Gastrocnemius medialis (tissue), 4 donors: ENCODE results near the gene RABEP2. TPM values are rescaled to one million over a fixed set of nuclear protein-coding genes. Genes with fewer than 3 reads are reported as not detected.

Experiments
- ATAC-seq, 2 donors: fragments of 150-250 bp; one replicate each; pipeline ENCODE4 v1.9.1; 2016
- DNase-seq, 2 donors: peaks; one replicate each; pipeline ENCODE4 v3.0.0-alpha.2; 2019
- H3K27ac ChIP-seq, 4 donors: fragments of 200-600 bp; sonication (generic); 1 replicate in 1 of 4; 2 replicates in 3 of 4; pipeline ENCODE4 v1.5.1; 2016 to 2018; ENCODE audit warnings: mild to moderate bottlenecking in 2 of 4, moderate library complexity in 1 of 4
- H3K27me3 ChIP-seq, 3 donors: fragments of 200-600 bp; sonication (generic) in 2 of 3; 1 replicate in 1 of 3; 2 replicates in 2 of 3; pipeline versions ENCODE4 v1.5.1 to v1.6.0; 2016 to 2019; ENCODE audit warnings: mild to moderate bottlenecking in 1 of 3, moderate library complexity in 1 of 3
- H3K36me3 ChIP-seq, 2 donors: fragments of 200-600 bp; sonication (generic) in 1 of 2; one replicate each; pipeline ENCODE4 v1.5.1; 2017 to 2018
- H3K4me1 ChIP-seq, 2 donors: fragments of 200-600 bp; sonication (generic) in 1 of 2; one replicate each; pipeline ENCODE4 v1.5.1; 2016 to 2017; ENCODE audit warnings: mild to moderate bottlenecking in 2 of 2
- H3K4me3 ChIP-seq, 4 donors: fragments of 200-600 bp; sonication (generic) in 3 of 4; 1 replicate in 1 of 4; 2 replicates in 3 of 4; pipeline ENCODE4 v1.5.1; 2016 to 2019; ENCODE audit warnings: mild to moderate bottlenecking in 2 of 4
- H3K9me3 ChIP-seq, 3 donors: fragments of 200-600 bp; sonication (generic) in 2 of 3; 1 replicate in 1 of 3; 2 replicates in 2 of 3; pipeline ENCODE4 v1.5.1; 2016 to 2019
- CTCF ChIP-seq, 5 experiments: fragments of 450-650 bp in 3 of 5; fragments of 200-600 bp in 2 of 5; sonication (generic) in 2 of 5; IDR thresholded peaks in 4 of 5; conservative IDR thresholded peaks in 1 of 5; 1 replicate in 4 of 5; 2 replicates in 1 of 5; pipeline ENCODE4 v1.5.1; 2016 to 2019; ENCODE audit warnings: antibody characterized with exemption in 5 of 5, mild to moderate bottlenecking in 3 of 5, moderate library complexity in 3 of 5
- POLR2A ChIP-seq, 2 donors: fragments of 450-650 bp; IDR thresholded peaks; one replicate each; pipeline ENCODE4 v1.6.1; 2017; ENCODE audit warnings: antibody characterized with exemption in 2 of 2, mild to moderate bottlenecking in 2 of 2, moderate library complexity in 2 of 2
- in situ Hi-C, 4 donors: fragments of 200-750 bp; cut with MboI; loops; one replicate each; pipeline versions ENCODE4 v1.15.0 to v1.8.0; 2017; ENCODE audit warnings: low sequenced_read_pairs in 4 of 4
- intact Hi-C: fragments of 100-400 bp; cut with DNase I; formaldehyde crosslinking; loops from one replicate; pipeline ENCODE4 v1.15.1; 2023; ENCODE audit warnings: low total_unique reads
- total RNA-seq, 4 donors: library from RNA; depleted of rRNA; stranded (reverse); fragments of >200 nt; gene quantifications; one replicate each; pipeline versions ENCODE4 v1.1.0 to v1.2.3, GENCODE V29; 2016

The RABEP2 gene
- total RNA-seq, 4 donors from 2014 or later, result 2.9 to 13.9 (median 6.4) TPM

- TF ChIP-seq POLR2A (IDR thresholded peaks at IDR 0.05) (no peak), CTCF (IDR thresholded peaks at IDR 0.05 in 4 of 5, conservative IDR thresholded peaks at IDR 0.05 in 1 of 5) (no peak)
- Histone ChIP-seq H3K9me3 (no peaks in the 10 kb centered on the region), H3K4me1 (no peaks in the 10 kb centered on the region), H3K27me3 (no peaks in the 10 kb centered on the region), H3K27ac (no peak overlapping the region), H3K4me3 (no peak overlapping the region), H3K36me3 (peaks cover 0 to 13% of the 10 kb centered on the region in 2 donors)
- DNase-seq, result no peak
- intact Hi-C loops, result no loop called here
- in situ Hi-C loops, result no loop called here
- ATAC-seq, result no peak
These were observed 21.5 kb downstream of the RABEP2 start for GRCh38 chr16:28903344-28904042.

DNA sequence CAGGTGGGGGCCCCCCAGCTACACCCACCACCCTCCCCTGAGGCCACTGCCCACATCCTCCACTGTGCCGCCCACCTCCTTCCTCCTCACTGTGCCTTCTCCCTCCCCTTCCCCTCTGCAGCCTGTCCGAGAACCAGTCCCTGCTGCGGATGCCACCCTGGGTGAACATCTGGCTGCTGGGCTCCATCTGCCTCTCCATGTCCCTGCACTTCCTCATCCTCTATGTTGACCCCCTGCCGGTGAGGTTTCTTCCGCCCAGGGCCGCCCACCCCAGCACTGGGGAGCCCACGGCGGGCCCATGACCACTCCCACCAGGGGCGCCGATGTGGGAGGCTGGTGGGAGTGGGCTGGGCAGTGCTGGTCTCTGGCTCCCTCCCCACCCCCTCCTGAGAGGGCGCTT, 22.1 kb downstream of the RABEP2 start:
- Histone ChIP-seq H3K9me3 (no peaks in the 10 kb centered on the region), H3K4me1 (no peaks in the 10 kb centered on the region), H3K27ac (peak overlapping the region in 1 of 4 donors; percentile 82), H3K27me3 (no peaks in the 10 kb centered on the region), H3K4me3 (no peak overlapping the region), H3K36me3 (peaks cover 0 to 7% of the 10 kb centered on the region in 2 donors)
- TF ChIP-seq POLR2A (IDR thresholded peaks at IDR 0.05), result no peak
- no peak for TF ChIP-seq CTCF (IDR thresholded peaks at IDR 0.05 in 4 of 5, conservative IDR thresholded peaks at IDR 0.05 in 1 of 5)
- in situ Hi-C loops, result no loop called here
- ATAC-seq (no peak), DNase-seq (no peak)
- intact Hi-C loops, result no loop called here

DNA sequence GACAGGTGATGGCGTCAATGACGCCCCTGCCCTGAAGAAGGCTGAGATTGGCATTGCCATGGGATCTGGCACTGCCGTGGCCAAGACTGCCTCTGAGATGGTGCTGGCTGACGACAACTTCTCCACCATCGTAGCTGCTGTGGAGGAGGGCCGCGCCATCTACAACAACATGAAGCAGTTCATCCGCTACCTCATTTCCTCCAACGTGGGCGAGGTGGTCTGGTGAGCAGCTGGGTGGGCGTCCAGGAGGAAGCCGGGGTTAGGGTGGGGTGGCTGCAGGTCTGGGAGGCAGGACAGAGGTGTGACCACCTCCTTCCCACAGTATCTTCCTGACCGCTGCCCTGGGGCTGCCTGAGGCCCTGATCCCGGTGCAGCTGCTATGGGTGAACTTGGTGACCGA, 23.2 kb downstream of the RABEP2 start:
- no peak for DNase-seq

GRCh38 chr16:28900601-28901000, 24.4 kb downstream of the RABEP2 start:
- Histone ChIP-seq H3K4me1 (no peaks in the 10 kb centered on the region), H3K4me3 (no peak overlapping the region), H3K27ac (peak overlapping the region in 3 of 4 donors; percentile 35 to 82 (median 72)), H3K9me3 (no peaks in the 10 kb centered on the region), H3K36me3 (peaks cover 0 to 7% of the 10 kb centered on the region in 2 donors), H3K27me3 (no peaks in the 10 kb centered on the region)
- no peak for DNase-seq
- in situ Hi-C loops (no loop called here), intact Hi-C loops (no loop called here)
- TF ChIP-seq CTCF (IDR thresholded peaks at IDR 0.05 in 4 of 5, conservative IDR thresholded peaks at IDR 0.05 in 1 of 5) (no peak), POLR2A (IDR thresholded peaks at IDR 0.05) (no peak)
- no peak for ATAC-seq

More for the DNA sequence above, 23.2 kb downstream of the RABEP2 start:
- H3K27me3 ChIP-seq, result no peaks in the 10 kb centered on the region
- H3K27ac ChIP-seq, result peak overlapping the region in 2 of 4 donors; percentile 72 to 82
- H3K9me3 ChIP-seq, result no peaks in the 10 kb centered on the region
- no peak for ATAC-seq
- intact Hi-C loops (no loop called here), in situ Hi-C loops (no loop called here)
- no peaks in the 10 kb centered on the region for H3K4me1 ChIP-seq
- TF ChIP-seq CTCF (IDR thresholded peaks at IDR 0.05 in 4 of 5, conservative IDR thresholded peaks at IDR 0.05 in 1 of 5), result no peak
- no peak for TF ChIP-seq POLR2A (IDR thresholded peaks at IDR 0.05)
- peaks cover 0 to 7% of the 10 kb centered on the region in 2 donors for H3K36me3 ChIP-seq
- no peak overlapping the region for H3K4me3 ChIP-seq
